DMS79 treated with DMSO at 0.1 percent for 48 hours (cell line): ENCODE results near the gene RAB17.

ENCODE experiments used
- DNase-seq: peaks from one replicate; lab custom pipeline; 2025; lab: John Stamatoyannopoulos, UW

The RAB17 gene

GRCh38 chr2:237536617-237537016, 53.9 kb downstream of the RAB17 start:
- DNase-seq = no peak

- DNase-seq = no peak
These were observed 54.5 kb downstream of the RAB17 start for GRCh38 chr2:237536083-237536415.

- DNase-seq = no peak
These were observed 55.0 kb downstream of the RAB17 start for GRCh38 chr2:237535385-237536082.

- DNase-seq = no peak
These were observed 56.2 kb downstream of the RAB17 start for GRCh38 chr2:237534380-237534779.

- no peak for DNase-seq
These were observed 56.8 kb downstream of the RAB17 start for GRCh38 chr2:237533668-237534161.

GRCh38 chr2:237532160-237532559, 58.4 kb downstream of the RAB17 start:
- no peak for DNase-seq

- DNase-seq = no peak
These were observed 59.8 kb downstream of the RAB17 start for GRCh38 chr2:237530472-237531433.

GRCh38 chr2:237529452-237530402, 60.8 kb downstream of the RAB17 start:
- no peak for DNase-seq

- no peak for DNase-seq
These were observed 62.8 kb downstream of the RAB17 start for GRCh38 chr2:237527766-237528165.

- no peak for DNase-seq
These were observed 63.3 kb downstream of the RAB17 start for GRCh38 chr2:237527233-237527632.

GRCh38 chr2:237525559-237526157, 64.9 kb downstream of the RAB17 start:
- DNase-seq = no peak

GRCh38 chr2:237524631-237525030, 65.9 kb downstream of the RAB17 start:
- no peak for DNase-seq
